ENCODE results near the gene SLC30A3.

SLC30A3 gene

DNA sequence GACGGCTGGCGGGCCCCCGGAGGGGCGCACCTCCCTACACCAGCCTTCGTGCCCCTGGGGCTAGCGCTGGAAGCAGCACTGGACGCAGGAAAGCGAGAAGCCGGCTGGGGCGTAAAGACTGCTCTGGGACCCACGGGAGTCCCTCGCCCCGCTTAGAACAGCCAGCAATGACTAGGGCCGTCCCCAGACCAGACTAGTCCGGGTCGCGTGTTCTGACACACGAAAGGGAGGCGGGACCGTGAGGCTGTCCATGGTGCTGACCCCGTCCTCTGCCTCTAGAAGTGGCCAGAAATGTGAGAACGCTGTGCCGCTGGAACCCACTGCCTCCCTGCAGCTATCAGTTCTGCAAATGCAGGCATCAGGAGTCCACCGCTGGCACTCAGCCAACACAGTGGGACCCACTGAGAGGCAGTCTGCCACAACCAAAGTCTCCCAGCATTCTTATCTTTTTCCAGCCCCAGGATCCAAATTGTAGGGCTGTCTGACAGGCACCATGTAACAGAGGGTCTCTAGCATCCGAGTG, 45.6 kb upstream of the SLC30A3 start, which contains the start of gene UCN:
TSS of gene UCN (minus strand) at position 87 of the 523 bp plus-strand sequence. CDS start 550 bp downstream, outside the sequence.
- H4K20me1 ChIP-seq (ENCODE audit: control insufficient read depth, insufficient read depth, low read depth, low read length): no peaks in the 10 kb centered on the region
- no peaks in the 10 kb centered on the region; the same call in 1 of the 2 replicates for H3F3A ChIP-seq (ENCODE audit: control insufficient read depth, insufficient read depth)
- H3K9me2 ChIP-seq (replicated peaks; ENCODE audit: control insufficient read depth, low read length): no peaks in the 10 kb centered on the region
- no peaks in the 10 kb centered on the region for H3K27me3 ChIP-seq (ENCODE audit: control insufficient read depth, low read length)
- H3K4me2 ChIP-seq (ENCODE audit: low read length): no peak within 1 kb of the TSS
- TF ChIP-seq, protein P1, sequence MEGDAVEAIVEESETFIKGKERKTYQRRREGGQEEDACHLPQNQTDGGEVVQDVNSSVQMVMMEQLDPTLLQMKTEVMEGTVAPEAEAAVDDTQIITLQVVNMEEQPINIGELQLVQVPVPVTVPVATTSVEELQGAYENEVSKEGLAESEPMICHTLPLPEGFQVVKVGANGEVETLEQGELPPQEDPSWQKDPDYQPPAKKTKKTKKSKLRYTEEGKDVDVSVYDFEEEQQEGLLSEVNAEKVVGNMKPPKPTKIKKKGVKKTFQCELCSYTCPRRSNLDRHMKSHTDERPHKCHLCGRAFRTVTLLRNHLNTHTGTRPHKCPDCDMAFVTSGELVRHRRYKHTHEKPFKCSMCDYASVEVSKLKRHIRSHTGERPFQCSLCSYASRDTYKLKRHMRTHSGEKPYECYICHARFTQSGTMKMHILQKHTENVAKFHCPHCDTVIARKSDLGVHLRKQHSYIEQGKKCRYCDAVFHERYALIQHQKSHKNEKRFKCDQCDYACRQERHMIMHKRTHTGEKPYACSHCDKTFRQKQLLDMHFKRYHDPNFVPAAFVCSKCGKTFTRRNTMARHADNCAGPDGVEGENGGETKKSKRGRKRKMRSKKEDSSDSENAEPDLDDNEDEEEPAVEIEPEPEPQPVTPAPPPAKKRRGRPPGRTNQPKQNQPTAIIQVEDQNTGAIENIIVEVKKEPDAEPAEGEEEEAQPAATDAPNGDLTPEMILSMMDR (IDR thresholded peaks at IDR 0.05; ENCODE audit: low read depth, low read length, poor library complexity, severe bottlenecking): no peak
- TF ChIP-seq EZH2phosphoT487 (IDR thresholded peaks at IDR 0.05; ENCODE audit: borderline replicate concordance, low read length): no peak
- H3K79me2 ChIP-seq (ENCODE audit: control insufficient read depth, low read length): no peaks in the 10 kb centered on the region
- peaks cover 10% of the 10 kb centered on the region; the same call in 1 of the 2 replicates for H3K4me1 ChIP-seq (ENCODE audit: control insufficient read depth, low read length)
- no peak within 1 kb of the TSS for H3K27ac ChIP-seq (ENCODE audit: low read depth, low read length)
- H3K9me3 ChIP-seq (ENCODE audit: control insufficient read depth, insufficient read depth, low read length): no peaks in the 10 kb centered on the region
- no peak within 1 kb of the TSS for H3K4me3 ChIP-seq (ENCODE audit: low read length)
- peaks cover 3% of the 10 kb centered on the region; the same call in 1 of the 2 replicates for H3K36me3 ChIP-seq (ENCODE audit: control insufficient read depth, low read length)

DNA sequence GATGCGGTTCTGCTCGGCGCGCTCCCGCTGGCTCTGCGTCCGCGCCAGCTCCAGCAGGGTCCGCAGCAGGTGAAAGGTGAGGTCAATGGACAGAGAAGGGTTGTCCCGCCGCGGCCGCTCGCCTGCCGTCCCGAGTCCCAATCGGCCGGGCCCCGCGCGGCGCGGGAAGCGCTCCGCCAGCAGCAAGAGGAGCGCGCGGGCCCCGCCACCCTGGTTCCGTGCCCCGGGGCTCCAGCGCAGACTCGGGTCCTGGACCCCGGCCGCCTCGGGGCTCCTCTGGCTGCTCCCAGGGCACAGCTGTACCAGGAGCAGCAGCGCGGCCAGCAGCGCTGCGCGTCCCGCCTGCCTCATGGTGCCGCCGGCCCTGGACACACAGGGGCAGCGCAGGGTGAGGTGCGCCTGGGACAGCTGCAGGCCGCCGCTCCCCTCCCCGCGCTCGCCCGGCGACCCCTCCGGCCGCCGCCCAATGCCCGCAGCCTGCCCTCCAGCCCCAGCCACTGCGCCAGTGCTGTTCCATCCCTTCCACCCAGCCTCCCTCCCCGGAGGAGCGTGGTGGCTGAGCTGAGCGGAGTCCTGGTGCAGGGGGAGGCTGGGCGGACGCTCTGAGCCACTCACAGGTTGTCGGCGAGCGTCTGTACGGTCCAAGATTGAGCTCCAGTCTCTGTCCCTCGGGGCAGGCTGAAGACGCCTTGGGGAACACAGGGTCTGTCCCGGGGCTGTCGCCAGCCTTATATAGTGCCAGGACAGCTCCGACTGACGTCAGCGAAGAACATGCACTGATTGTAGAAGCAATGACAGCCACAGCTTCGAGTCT, 44.9 kb upstream of the SLC30A3 start:
- no peaks in the 10 kb centered on the region for H4K20me1 ChIP-seq (ENCODE audit: control insufficient read depth, insufficient read depth, low read depth, low read length)
- TF ChIP-seq EZH2phosphoT487 (IDR thresholded peaks at IDR 0.05; ENCODE audit: borderline replicate concordance, low read length): no peak
- TF ChIP-seq, protein P1 (IDR thresholded peaks at IDR 0.05; ENCODE audit: low read depth, low read length, poor library complexity, severe bottlenecking): no peak
- no peak overlapping the region for H3K27ac ChIP-seq (ENCODE audit: low read depth, low read length)
- no peak overlapping the region for H3K4me2 ChIP-seq (ENCODE audit: low read length)
- peaks cover 3% of the 10 kb centered on the region; the same call in 1 of the 2 replicates for H3K36me3 ChIP-seq (ENCODE audit: control insufficient read depth, low read length)
- H3F3A ChIP-seq (ENCODE audit: control insufficient read depth, insufficient read depth): peaks cover under 1% of the 10 kb centered on the region; the same call in 1 of the 2 replicates
- H3K9me2 ChIP-seq (replicated peaks; ENCODE audit: control insufficient read depth, low read length): no peaks in the 10 kb centered on the region
- no peaks in the 10 kb centered on the region for H3K9me3 ChIP-seq (ENCODE audit: control insufficient read depth, insufficient read depth, low read length)
- H3K4me3 ChIP-seq (ENCODE audit: low read length): no peak overlapping the region
- H3K79me2 ChIP-seq (ENCODE audit: control insufficient read depth, low read length): no peaks in the 10 kb centered on the region
- H3K27me3 ChIP-seq (ENCODE audit: control insufficient read depth, low read length): no peaks in the 10 kb centered on the region
- H3K4me1 ChIP-seq (ENCODE audit: control insufficient read depth, low read length): peaks cover 17% of the 10 kb centered on the region

DNA sequence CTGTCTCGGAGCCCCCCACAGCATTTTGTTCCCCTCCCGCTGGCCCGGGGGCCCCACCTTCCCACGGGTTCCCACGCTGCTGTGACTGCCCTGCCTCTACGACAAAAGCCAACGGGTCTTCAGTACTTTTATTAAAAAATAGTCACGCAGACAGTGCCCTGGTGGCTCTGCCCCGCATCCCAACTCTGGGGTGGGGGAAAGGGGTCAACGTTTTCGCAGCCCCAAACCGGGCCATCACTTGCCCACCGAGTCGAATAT, 44.4 kb upstream of the SLC30A3 start:
- H3K4me1 ChIP-seq (ENCODE audit: control insufficient read depth, low read length): peaks cover 20% of the 10 kb centered on the region
- TF ChIP-seq, protein P1 (IDR thresholded peaks at IDR 0.05; ENCODE audit: low read depth, low read length, poor library complexity, severe bottlenecking): no peak
- no peak for TF ChIP-seq EZH2phosphoT487 (IDR thresholded peaks at IDR 0.05; ENCODE audit: borderline replicate concordance, low read length)
- no peak overlapping the region for H3K4me3 ChIP-seq (ENCODE audit: low read length)
- no peaks in the 10 kb centered on the region for H3K79me2 ChIP-seq (ENCODE audit: control insufficient read depth, low read length)
- H3K9me2 ChIP-seq (replicated peaks; ENCODE audit: control insufficient read depth, low read length): no peaks in the 10 kb centered on the region
- H3K27me3 ChIP-seq (ENCODE audit: control insufficient read depth, low read length): no peaks in the 10 kb centered on the region
- H3K27ac ChIP-seq (ENCODE audit: low read depth, low read length): no peak overlapping the region
- H3K9me3 ChIP-seq (ENCODE audit: control insufficient read depth, insufficient read depth, low read length): no peaks in the 10 kb centered on the region
- peaks cover 2% of the 10 kb centered on the region; the same call in 1 of the 2 replicates for H3F3A ChIP-seq (ENCODE audit: control insufficient read depth, insufficient read depth)
- peaks cover 3% of the 10 kb centered on the region; the same call in 1 of the 2 replicates for H3K36me3 ChIP-seq (ENCODE audit: control insufficient read depth, low read length)
- H3K4me2 ChIP-seq (ENCODE audit: low read length): no peak overlapping the region
- H4K20me1 ChIP-seq (ENCODE audit: control insufficient read depth, insufficient read depth, low read depth, low read length): no peaks in the 10 kb centered on the region

Measured in DOHH2 (cell line).